K562 (cell line): ENCODE measurements around the gene EHBP1. TPM values are rescaled to one million over a fixed set of nuclear protein-coding genes. Genes with fewer than 3 reads are reported as not detected.

Experiments used
- BRCA1 ChIP-seq, 2 experiments: fragments of 450-650 bp in 1 of 2; sonication (generic) in 1 of 2; formaldehyde crosslinking in 1 of 2; IDR thresholded peaks; 2 replicates each; pipeline versions ENCODE4 v1.5.0 to v1.6.1; 2017 to 2020; ENCODE audit warnings: mild to moderate bottlenecking in 1 of 2, missing genetic modification reagents in 1 of 2
- CBX3 ChIP-seq, 2 experiments: IDR thresholded peaks; 1 replicate in 1 of 2; 2 replicates in 1 of 2; pipeline ENCODE4 v1.6.1; 2012; ENCODE audit warnings: inconsistent platforms in 2 of 2, low read length in 2 of 2, borderline replicate concordance in 1 of 2, control low read depth in 1 of 2
- CLOCK ChIP-seq: fragments of 250-450 bp; sonication (Bioruptor Pico); IDR thresholded peaks from 2 replicates; pipeline ENCODE4 v1.4.0; 2020; ENCODE audit warnings: mild to moderate bottlenecking, moderate library complexity, borderline replicate concordance
- E2F8 ChIP-seq: fragments of 450-650 bp; IDR thresholded peaks from 2 replicates; pipeline ENCODE4 v1.7.1; 2018; ENCODE audit warnings: mild to moderate bottlenecking, low read depth; ENCODE audit not compliant: partially characterized antibody
- ELF2 ChIP-seq: fragments of 250-450 bp; sonication (Bioruptor Pico); IDR thresholded peaks from 2 replicates; pipeline ENCODE4 v1.5.0; 2021; ENCODE audit warnings: mild to moderate bottlenecking
- GABPA ChIP-seq: fragments of 200-800 bp; sonication (Bioruptor generic); conservative IDR thresholded peaks from 2 replicates; pipeline ENCODE4 v1.6.1; 2016; ENCODE audit warnings: low read depth, missing genetic modification characterization, missing compliant biosample characterization
- HNRNPLL ChIP-seq: fragments of 200-400 bp; formaldehyde crosslinking; IDR thresholded peaks from 2 replicates; pipeline ENCODE4 v1.6.1; 2017; ENCODE audit warnings: low read length, low read depth, mild to moderate bottlenecking; ENCODE audit not compliant: poor library complexity, severe bottlenecking
- JUND ChIP-seq, 2 experiments: IDR thresholded peaks; 2 replicates in 1 of 2; 3 replicates in 1 of 2; pipeline ENCODE4 v1.6.1; 2011; ENCODE audit warnings: borderline replicate concordance in 2 of 2, low read depth in 2 of 2, low read length in 2 of 2, improper control_type of control experiment in 1 of 2, missing biosample characterization in 1 of 2, missing genetic modification characterization in 1 of 2, missing genetic modification reagents in 1 of 2
- MLX ChIP-seq, 2 experiments: fragments of 450-650 bp in 1 of 2; sonication (generic) in 1 of 2; formaldehyde crosslinking; conservative IDR thresholded peaks; 2 replicates each; pipeline versions ENCODE4 v1.4.0 to v1.8.1; 2020 to 2022; ENCODE audit warnings: mild to moderate bottlenecking in 1 of 2, missing genetic modification reagents in 1 of 2
- NBN ChIP-seq: fragments of 450-650 bp; IDR thresholded peaks from 2 replicates; pipeline ENCODE4 v1.6.1; 2016; ENCODE audit warnings: low read depth, mild to moderate bottlenecking
- POLR3G ChIP-seq: IDR thresholded peaks from 2 replicates; pipeline ENCODE4 v1.6.1; 2011; ENCODE audit not compliant: insufficient read length, insufficient replicate concordance; ENCODE audit errors: extremely low read depth
- ZNF316 ChIP-seq: fragments of 450-650 bp; IDR thresholded peaks from 2 replicates; pipeline ENCODE4 v1.6.1; 2016
- polyA plus RNA-seq, 8 experiments: library from polyadenylated mRNA; depleted of rRNA in 4 of 8; stranded (reverse) in 5 of 8; unstranded in 3 of 8; fragments of >200 nt; fragmentation: Nextera tagmentation in 2 of 8; fragmentation: Illumina TruSeq in 1 of 8; extraction: Ambion mirVana in 2 of 8; extraction: Trizol in 1 of 8; gene quantifications; 2 replicates each; pipeline versions ENCODE4 v1.2.1 to v1.2.3, GENCODE V29; 2011 to 2014; ENCODE audit warnings: inconsistent platforms in 1 of 8, missing spikeins in 1 of 8
- total RNA-seq, 7 experiments: library from RNA; depleted of rRNA in 6 of 7; stranded (reverse); fragments of >200 nt in 6 of 7; fragmentation: Illumina TruSeq in 2 of 7; extraction: Trizol in 2 of 7; gene quantifications; 2 replicates each; pipeline versions ENCODE4 v1.2.1 to v1.2.3, GENCODE V29; 2011 to 2021; ENCODE audit warnings: low replicate concordance in 1 of 7

EHBP1 gene
- total and polyA plus RNA-seq, 9 of the 15 experiments (the other 6 are each of a cell fraction or from before 2014, with no cell fraction given): 8.9 to 26.6 (median 19.3) TPM

- TF ChIP-seq E2F8 (no peak), GABPA (tag) (no peak), CBX3 (IDR thresholded peaks at IDR 0.05; ENCODE audit: borderline replicate concordance in 1 of 2, low read length in 2 of 2) (no peak), NBN (no peak), BRCA1 (IDR thresholded peaks at IDR 0.05) (no peak), BRCA1 (CRISPR knock-in tag; IDR thresholded peaks at IDR 0.05) (no peak), CLOCK (CRISPR knock-in tag) (no peak), JUND (IDR thresholded peaks at IDR 0.05; ENCODE audit: borderline replicate concordance, low read depth, low read length) (no peak), JUND (tag; IDR thresholded peaks at IDR 0.05; ENCODE audit: borderline replicate concordance, low read depth, low read length) (no peak), HNRNPLL (no peak), POLR3G (no peak), ELF2 (CRISPR knock-in tag) (no peak), ZNF316 (peak; percentile 79), MLX (CRISPR knock-in tag; conservative IDR thresholded peaks at IDR 0.05) (no peak)
These were observed 86.9 kb downstream of the EHBP1 start (continued) for GRCh38 chr2:62792408-62792807.
